ENCODE measurements around the gene NUBP2. TPM values are rescaled to one million over a fixed set of nuclear protein-coding genes. Genes with fewer than 3 reads are reported as not detected.

NUBP2 gene
- total RNA-seq, 1 experiment from 2014 or later: 195 TPM

- DNase-seq (ENCODE audit: low spot score): no peak
Measured at GRCh38 chr16:1758923-1759322, 23.8 kb upstream of the NUBP2 start.

- no peak for DNase-seq (ENCODE audit: low spot score)
Measured at GRCh38 chr16:1759511-1759910, 23.2 kb upstream of the NUBP2 start.

- DNase-seq (ENCODE audit: low spot score): no peak
Measured at GRCh38 chr16:1760911-1761310, 21.8 kb upstream of the NUBP2 start.

- no peak for DNase-seq (ENCODE audit: low spot score)
Measured at GRCh38 chr16:1761751-1762150, 21.0 kb upstream of the NUBP2 start.

GRCh38 chr16:1762196-1762878 lies 20.4 kb upstream of the NUBP2 start:
- DNase-seq (ENCODE audit: low spot score): no peak

GRCh38 chr16:1762879-1763520 lies 19.8 kb upstream of the NUBP2 start:
- DNase-seq (ENCODE audit: low spot score): no peak

- DNase-seq (ENCODE audit: low spot score): no peak
Measured at GRCh38 chr16:1763521-1764511, 18.9 kb upstream of the NUBP2 start.

GRCh38 chr16:1764971-1765370 lies 17.8 kb upstream of the NUBP2 start:
- DNase-seq (ENCODE audit: low spot score): no peak

GRCh38 chr16:1765826-1766225 lies 16.9 kb upstream of the NUBP2 start:
- no peak for DNase-seq (ENCODE audit: low spot score)

GRCh38 chr16:1766231-1766630 lies 16.5 kb upstream of the NUBP2 start:
- DNase-seq (ENCODE audit: low spot score): no peak

- no peak for DNase-seq (ENCODE audit: low spot score)
Measured at GRCh38 chr16:1766701-1767100, 16.1 kb upstream of the NUBP2 start.

GRCh38 chr16:1767116-1767994 lies 15.4 kb upstream of the NUBP2 start:
- no peak for DNase-seq (ENCODE audit: low spot score)

- no peak for DNase-seq (ENCODE audit: low spot score)
Measured at GRCh38 chr16:1768061-1768766, 14.5 kb upstream of the NUBP2 start.

GRCh38 chr16:1768767-1769401 lies 13.9 kb upstream of the NUBP2 start:
- no peak for DNase-seq (ENCODE audit: low spot score)

GRCh38 chr16:1769402-1770300 lies 13.1 kb upstream of the NUBP2 start:
- DNase-seq (ENCODE audit: low spot score): no peak

GRCh38 chr16:1770328-1771187 lies 12.2 kb upstream of the NUBP2 start:
- no peak for DNase-seq (ENCODE audit: low spot score)

GRCh38 chr16:1771188-1771863 lies 11.4 kb upstream of the NUBP2 start, which contains the start of gene NME3:
Gene NME3, minus strand, starts transcription at chr16:1771543. Its CDS starts 9 bp downstream, at chr16:1771534.
- DNase-seq (ENCODE audit: low spot score): no peak

Data from A172 (cell line).